ENCODE results near the gene ARL5C. TPM values are rescaled to one million over a fixed set of nuclear protein-coding genes. Genes with fewer than 3 reads are reported as not detected.

Gene ARL5C
- total RNA-seq, result not detected

GRCh38 chr17:39165841-39166349 is at the start of gene ARL5C:
TSS of gene ARL5C (minus strand) at chr17:39166161. CDS start at chr17:39165760, 401 bp downstream.
- Mint-ChIP-seq H3K9me3 (no peaks in the 10 kb centered on the region), H3K4me1 (ENCODE audit: low read depth) (peaks cover 18% of the 10 kb centered on the region), H3K4me3 (peak within 1 kb of the TSS; percentile 84), H3K27me3 (ENCODE audit: low read depth) (peaks cover 20% of the 10 kb centered on the region), H3K36me3 (ENCODE audit: insufficient read depth) (no peaks in the 10 kb centered on the region)
- ATAC-seq, result no peak
- no peak for DNase-seq

GRCh38 chr17:39213852-39214251 is 47.9 kb upstream of the ARL5C start:
- peaks cover 13% of the 10 kb centered on the region for H3K4me1 Mint-ChIP-seq (ENCODE audit: low read depth)
- H3K9me3 Mint-ChIP-seq, result no peaks in the 10 kb centered on the region
- peaks cover 21% of the 10 kb centered on the region for H3K27me3 Mint-ChIP-seq (ENCODE audit: low read depth)
- no peak overlapping the region for H3K4me3 Mint-ChIP-seq
- no peaks in the 10 kb centered on the region for H3K36me3 Mint-ChIP-seq (ENCODE audit: insufficient read depth)
- DNase-seq (no peak), ATAC-seq (no peak)

GRCh38 chr17:39212841-39213480 is 47.0 kb upstream of the ARL5C start:
- Mint-ChIP-seq H3K4me3 (no peak overlapping the region), H3K9me3 (no peaks in the 10 kb centered on the region), H3K4me1 (ENCODE audit: low read depth) (peaks cover 21% of the 10 kb centered on the region), H3K36me3 (ENCODE audit: insufficient read depth) (no peaks in the 10 kb centered on the region), H3K27me3 (ENCODE audit: low read depth) (peaks cover 17% of the 10 kb centered on the region)
- ATAC-seq (no peak), DNase-seq (no peak)

GRCh38 chr17:39212195-39212810 is 46.3 kb upstream of the ARL5C start:
- Mint-ChIP-seq H3K4me3 (no peak overlapping the region), H3K36me3 (ENCODE audit: insufficient read depth) (no peaks in the 10 kb centered on the region), H3K9me3 (no peaks in the 10 kb centered on the region), H3K27me3 (ENCODE audit: low read depth) (peaks cover 16% of the 10 kb centered on the region), H3K4me1 (ENCODE audit: low read depth) (peaks cover 22% of the 10 kb centered on the region)
- DNase-seq (no peak), ATAC-seq (no peak)

GRCh38 chr17:39210093-39210434 is 44.1 kb upstream of the ARL5C start:
- DNase-seq, result no peak
- H3K36me3 Mint-ChIP-seq (ENCODE audit: insufficient read depth), result peaks cover 2% of the 10 kb centered on the region
- peak overlapping the region; percentile 62 for H3K4me3 Mint-ChIP-seq
- peaks cover 3% of the 10 kb centered on the region for H3K27me3 Mint-ChIP-seq (ENCODE audit: low read depth)
- peaks cover 31% of the 10 kb centered on the region for H3K4me1 Mint-ChIP-seq (ENCODE audit: low read depth)
- no peaks in the 10 kb centered on the region for H3K9me3 Mint-ChIP-seq
- ATAC-seq, result no peak

- ATAC-seq, result peak; percentile 76 to 84
- peak overlapping the region; percentile 62 for H3K4me3 Mint-ChIP-seq
- H3K9me3 Mint-ChIP-seq, result no peaks in the 10 kb centered on the region
- H3K27me3 Mint-ChIP-seq (ENCODE audit: low read depth), result peaks cover 3% of the 10 kb centered on the region
- peaks cover 7% of the 10 kb centered on the region for H3K36me3 Mint-ChIP-seq (ENCODE audit: insufficient read depth)
- H3K4me1 Mint-ChIP-seq (ENCODE audit: low read depth), result peaks cover 33% of the 10 kb centered on the region
- peak; percentile 81 for DNase-seq
Observed at GRCh38 chr17:39209317-39210092, 43.5 kb upstream of the ARL5C start.

GRCh38 chr17:39208893-39209292 is 42.9 kb upstream of the ARL5C start:
- H3K27me3 Mint-ChIP-seq (ENCODE audit: low read depth), result peaks cover 3% of the 10 kb centered on the region
- H3K9me3 Mint-ChIP-seq, result no peaks in the 10 kb centered on the region
- no peak for DNase-seq
- no peak for ATAC-seq
- H3K4me1 Mint-ChIP-seq (ENCODE audit: low read depth), result peaks cover 38% of the 10 kb centered on the region
- peaks cover 13% of the 10 kb centered on the region for H3K36me3 Mint-ChIP-seq (ENCODE audit: insufficient read depth)
- peak overlapping the region; percentile 40 for H3K4me3 Mint-ChIP-seq

GRCh38 chr17:39208136-39208535 is 42.2 kb upstream of the ARL5C start:
- no peak overlapping the region for H3K4me3 Mint-ChIP-seq
- DNase-seq, result no peak
- peak; percentile 11 to 12 for ATAC-seq
- H3K9me3 Mint-ChIP-seq, result no peaks in the 10 kb centered on the region
- H3K27me3 Mint-ChIP-seq (ENCODE audit: low read depth), result no peaks in the 10 kb centered on the region
- H3K36me3 Mint-ChIP-seq (ENCODE audit: insufficient read depth), result peaks cover 19% of the 10 kb centered on the region
- H3K4me1 Mint-ChIP-seq (ENCODE audit: low read depth), result peaks cover 44% of the 10 kb centered on the region

GRCh38 chr17:39205112-39205526 is 39.2 kb upstream of the ARL5C start:
- ATAC-seq, result no peak
- peaks cover 44% of the 10 kb centered on the region for H3K36me3 Mint-ChIP-seq (ENCODE audit: insufficient read depth)

GRCh38 chr17:39204245-39204644 is 38.3 kb upstream of the ARL5C start:
- DNase-seq (no peak), ATAC-seq (no peak)
- no peak overlapping the region for H3K4me3 Mint-ChIP-seq
- peaks cover 58% of the 10 kb centered on the region for H3K4me1 Mint-ChIP-seq (ENCODE audit: low read depth)
- peaks cover 45% of the 10 kb centered on the region for H3K36me3 Mint-ChIP-seq (ENCODE audit: insufficient read depth)
- no peaks in the 10 kb centered on the region for H3K9me3 Mint-ChIP-seq
- H3K27me3 Mint-ChIP-seq (ENCODE audit: low read depth), result no peaks in the 10 kb centered on the region

More at GRCh38 chr17:39205112-39205526, 39.2 kb upstream of the ARL5C start:
- DNase-seq, result no peak
- Mint-ChIP-seq H3K27me3 (ENCODE audit: low read depth) (no peaks in the 10 kb centered on the region), H3K4me3 (no peak overlapping the region), H3K9me3 (no peaks in the 10 kb centered on the region), H3K4me1 (ENCODE audit: low read depth) (peaks cover 54% of the 10 kb centered on the region)

- Mint-ChIP-seq H3K4me3 (peak overlapping the region; percentile 99), H3K4me1 (ENCODE audit: low read depth) (peaks cover 56% of the 10 kb centered on the region), H3K27me3 (ENCODE audit: low read depth) (no peaks in the 10 kb centered on the region), H3K9me3 (no peaks in the 10 kb centered on the region), H3K36me3 (ENCODE audit: insufficient read depth) (peaks cover 45% of the 10 kb centered on the region)
- DNase-seq (no peak), ATAC-seq (no peak)
Observed at GRCh38 chr17:39200957-39201510, 35.1 kb upstream of the ARL5C start.

- peak; percentile 74 for ATAC-seq
- H3K36me3 Mint-ChIP-seq (ENCODE audit: insufficient read depth), result peaks cover 45% of the 10 kb centered on the region
Observed at GRCh38 chr17:39200070-39200879, 34.3 kb upstream of the ARL5C start, which contains the start of gene RPL19. TSS of gene RPL19 (plus strand) at chr17:39200283. CDS start at chr17:39200345, 62 bp downstream.

GRCh38 chr17:39199820-39200069 is 33.8 kb upstream of the ARL5C start:
- DNase-seq, result peak; percentile 82
- no peaks in the 10 kb centered on the region for H3K27me3 Mint-ChIP-seq (ENCODE audit: low read depth)
- H3K9me3 Mint-ChIP-seq, result no peaks in the 10 kb centered on the region
- ATAC-seq, result peak; percentile 45 to 53
- peaks cover 60% of the 10 kb centered on the region for H3K4me1 Mint-ChIP-seq (ENCODE audit: low read depth)
- H3K36me3 Mint-ChIP-seq (ENCODE audit: insufficient read depth), result peaks cover 40% of the 10 kb centered on the region
- H3K4me3 Mint-ChIP-seq, result peak overlapping the region; percentile 99

More at GRCh38 chr17:39200070-39200879, 34.3 kb upstream of the ARL5C start, which contains the start of gene RPL19:
- H3K4me3 Mint-ChIP-seq, result peak within 1 kb of the TSS; percentile 99
- H3K27me3 Mint-ChIP-seq (ENCODE audit: low read depth), result no peaks in the 10 kb centered on the region
- DNase-seq, result peak; percentile 77
- H3K9me3 Mint-ChIP-seq, result no peaks in the 10 kb centered on the region
- H3K4me1 Mint-ChIP-seq (ENCODE audit: low read depth), result peaks cover 62% of the 10 kb centered on the region

- H3K27me3 Mint-ChIP-seq (ENCODE audit: low read depth), result no peaks in the 10 kb centered on the region
- peak overlapping the region; percentile 99 for H3K4me3 Mint-ChIP-seq
- peaks cover 56% of the 10 kb centered on the region for H3K4me1 Mint-ChIP-seq (ENCODE audit: low read depth)
- H3K9me3 Mint-ChIP-seq, result no peaks in the 10 kb centered on the region
- peaks cover 26% of the 10 kb centered on the region for H3K36me3 Mint-ChIP-seq (ENCODE audit: insufficient read depth)
- no peak for DNase-seq
- ATAC-seq, result no peak
Observed at GRCh38 chr17:39198186-39198566, 32.2 kb upstream of the ARL5C start.

Data from activated T-cell treated with anti-CD3 and anti-CD28 coated beads, Interleukin-2, amount 50 U/mL, for 4 hours (primary cell).